H9 (cell line): ENCODE results near the gene EZH1. TPM values are rescaled to one million over a fixed set of nuclear protein-coding genes. Genes with fewer than 3 reads are reported as not detected.
A peak's percentile ranks its signal among the peaks of the same experiment; 100 is the strongest.

ENCODE experiments used
- DNase-seq: peaks from one replicate; pipeline ENCODE4 v3.0.0-alpha.2; 2017
- H2AFZ ChIP-seq: one replicate; pipeline ENCODE4 v1.6.1; 2013; ENCODE audit warnings: mild to moderate bottlenecking, low read length, control low read depth, moderate library complexity
- H2AK5ac ChIP-seq: 2 replicates; pipeline ENCODE4 v1.6.1; 2013; ENCODE audit warnings: low read length, control low read depth, mixed read lengths; ENCODE audit not compliant: insufficient read length
- H2BK120ac ChIP-seq: one replicate; pipeline ENCODE4 v1.6.1; 2013; ENCODE audit warnings: low read depth, mild to moderate bottlenecking, low read length, control low read depth, inconsistent platforms; ENCODE audit not compliant: poor library complexity, severe bottlenecking
- H2BK12ac ChIP-seq: 2 replicates; pipeline ENCODE4 v1.6.1; 2013; ENCODE audit warnings: low read length, control low read depth, mixed read lengths, low read depth; ENCODE audit not compliant: insufficient read length
- H2BK15ac ChIP-seq: 2 replicates; pipeline ENCODE4 v1.6.1; 2013; ENCODE audit warnings: low read depth, low read length, control low read depth
- H2BK20ac ChIP-seq: one replicate; pipeline ENCODE4 v1.6.1; 2013; ENCODE audit warnings: low read depth, mild to moderate bottlenecking, low read length, control low read depth, inconsistent platforms; ENCODE audit not compliant: poor library complexity, severe bottlenecking
- H2BK5ac ChIP-seq: 2 replicates; pipeline ENCODE4 v1.6.1; 2013; ENCODE audit warnings: low read length, control low read depth, mixed read lengths; ENCODE audit not compliant: insufficient read length
- H3K14ac ChIP-seq: 2 replicates; pipeline ENCODE4 v1.6.1; 2013; ENCODE audit warnings: low read length, control low read depth; ENCODE audit not compliant: insufficient read depth
- H3K18ac ChIP-seq: 2 replicates; pipeline ENCODE4 v1.6.1; 2013; ENCODE audit warnings: low read depth, mild to moderate bottlenecking, mixed read lengths, low read length, control low read depth; ENCODE audit not compliant: insufficient read length
- H3K23ac ChIP-seq: 2 replicates; pipeline ENCODE4 v1.6.1; 2013; ENCODE audit warnings: low read length, control low read depth, mixed read lengths, low read depth; ENCODE audit not compliant: insufficient read length
- H3K23me2 ChIP-seq: 2 replicates; pipeline ENCODE4 v1.6.1; 2013; ENCODE audit warnings: low read depth, mild to moderate bottlenecking, mixed read lengths, low read length, control low read depth; ENCODE audit not compliant: insufficient read length, poor library complexity, severe bottlenecking
- H3K27ac ChIP-seq: 2 replicates; pipeline ENCODE4 v1.5.1; 2013; ENCODE audit warnings: low read length, control low read depth, mixed read lengths, low read depth; ENCODE audit not compliant: insufficient read length
- H3K27me3 ChIP-seq: 2 replicates; pipeline ENCODE4 v1.6.1; 2013; ENCODE audit warnings: low read length, control low read depth, inconsistent platforms; ENCODE audit not compliant: insufficient read depth
- H3K4ac ChIP-seq: 2 replicates; pipeline ENCODE4 v1.6.1; 2013; ENCODE audit warnings: low read depth, mild to moderate bottlenecking, control low read depth, inconsistent platforms, low read length, moderate library complexity
- H3K4me1 ChIP-seq: 2 replicates; pipeline ENCODE4 v1.6.1; 2013; ENCODE audit warnings: low read length, control low read depth, inconsistent platforms; ENCODE audit not compliant: insufficient read depth
- H3K4me2 ChIP-seq: 2 replicates; pipeline ENCODE4 v1.6.1; 2013; ENCODE audit warnings: low read length, control low read depth, mixed read lengths; ENCODE audit not compliant: insufficient read length, insufficient read depth
- H3K56ac ChIP-seq: 2 replicates; pipeline ENCODE4 v1.6.1; 2013; ENCODE audit warnings: low read depth, mild to moderate bottlenecking, mixed read lengths, low read length, control low read depth; ENCODE audit not compliant: insufficient read length
- H3K79me1 ChIP-seq: 2 replicates; pipeline ENCODE4 v1.6.1; 2013; ENCODE audit warnings: low read depth, mild to moderate bottlenecking, moderate library complexity, low read length, control low read depth, inconsistent platforms; ENCODE audit not compliant: insufficient read depth, poor library complexity, severe bottlenecking
- H3K79me2 ChIP-seq: 2 replicates; pipeline ENCODE4 v1.6.1; 2013; ENCODE audit warnings: low read length, control low read depth, inconsistent platforms; ENCODE audit not compliant: insufficient read depth
- H3K9ac ChIP-seq: 2 replicates; pipeline ENCODE4 v1.6.1; 2013; ENCODE audit warnings: low read length, control low read depth, mixed read lengths; ENCODE audit not compliant: insufficient read length; ENCODE audit errors: extremely low read depth
- H3K9me3 ChIP-seq: one replicate; pipeline ENCODE4 v1.6.1; 2013; ENCODE audit warnings: low read depth, low read length, inconsistent platforms; ENCODE audit not compliant: control insufficient read depth
- H3T11ph ChIP-seq: one replicate; pipeline ENCODE4 v1.6.1; 2013; ENCODE audit warnings: mild to moderate bottlenecking, low read length, control low read depth, inconsistent platforms
- H4K20me1 ChIP-seq: one replicate; pipeline ENCODE4 v1.6.1; 2013; ENCODE audit not compliant: control insufficient read depth, insufficient read length, insufficient read depth
- H4K5ac ChIP-seq: 2 replicates; pipeline ENCODE4 v1.6.1; 2013; ENCODE audit warnings: low read depth, mild to moderate bottlenecking, mixed read lengths, low read length, control low read depth; ENCODE audit not compliant: insufficient read length
- H4K8ac ChIP-seq: replicated peaks from 2 replicates; pipeline ENCODE4 v1.6.1; 2013; ENCODE audit warnings: low read length, control low read depth, mixed read lengths, low read depth; ENCODE audit not compliant: insufficient read length
- H4K91ac ChIP-seq: 2 replicates; pipeline ENCODE4 v1.6.1; 2013; ENCODE audit warnings: low read depth, mild to moderate bottlenecking, moderate library complexity, mixed read lengths, low read length, control low read depth; ENCODE audit not compliant: insufficient read length
- H3K27ac Mint-ChIP-seq, 3 experiments: 2 replicates in 2 of 3; 3 replicates in 1 of 3; pipeline ENCODE4 v1.8.0; 2020 to 2021; ENCODE audit warnings: mixed read lengths in 3 of 3, mild to moderate bottlenecking in 1 of 3, moderate library complexity in 1 of 3
- H3K27me3 Mint-ChIP-seq: 2 replicates; pipeline ENCODE4 v1.8.0; 2021; ENCODE audit warnings: low read depth, mild to moderate bottlenecking, moderate library complexity, mixed read lengths
- H3K36me3 Mint-ChIP-seq, 3 experiments: 2 replicates in 2 of 3; 3 replicates in 1 of 3; pipeline ENCODE4 v1.8.0; 2020 to 2021; ENCODE audit warnings: low read depth in 3 of 3, mixed read lengths in 3 of 3; ENCODE audit not compliant: insufficient read depth in 1 of 3
- H3K4me1 Mint-ChIP-seq, 2 experiments: 2 replicates each; pipeline ENCODE4 v1.8.0; 2020; ENCODE audit warnings: mixed read lengths in 2 of 2
- H3K4me3 Mint-ChIP-seq, 2 experiments: 2 replicates in 1 of 2; 3 replicates in 1 of 2; pipeline ENCODE4 v1.8.0; 2020 to 2021; ENCODE audit warnings: mild to moderate bottlenecking in 2 of 2, mixed read lengths in 2 of 2, moderate library complexity in 1 of 2
- H3K9me3 Mint-ChIP-seq, 2 experiments: 2 replicates in 1 of 2; 3 replicates in 1 of 2; pipeline ENCODE4 v1.8.0; 2020; ENCODE audit warnings: mild to moderate bottlenecking in 2 of 2, mixed read lengths in 2 of 2, moderate library complexity in 1 of 2
- WGBS: extraction: QIAGEN DNeasy Blood & Tissue Kit; methylation state at CpG from one replicate; pipeline ENCODE4 v1.1.7; 2013; ENCODE audit warnings: missing lambda C conversion rate, low lambda C conversion rate, mixed read lengths; ENCODE audit not compliant: insufficient read length; ENCODE audit errors: extremely low coverage; 5-methylcytosine and 5-hydroxymethylcytosine counted together
- long read RNA-seq: library from polyadenylated mRNA; unstranded; transcript quantifications from one replicate; pipeline ENCODE4 v2.0.0, GENCODE V29; 2020
- total RNA-seq: library from RNA; stranded (reverse); gene quantifications from 2 replicates; pipeline ENCODE4 v1.2.1, GENCODE V29; 2021
- TF ChIP-seq, protein P1 (sequence below): fragments of 200-600 bp; sonication (generic); conservative IDR thresholded peaks from 3 replicates; pipeline ENCODE4 v1.8.0; 2021; ENCODE audit warnings: antibody characterized with exemption, mild to moderate bottlenecking

The EZH1 gene
- total RNA-seq, result 17.9 and 18.6 TPM in 2 replicates
- long read RNA-seq, full-length matches to known transcripts, result 3 of 24 reads
- long read RNA-seq, partial matches to known transcripts, result 10 of 24 reads
- long read RNA-seq, other reads (novel, unspliced or antisense), result 11 of 24 reads

DNA sequence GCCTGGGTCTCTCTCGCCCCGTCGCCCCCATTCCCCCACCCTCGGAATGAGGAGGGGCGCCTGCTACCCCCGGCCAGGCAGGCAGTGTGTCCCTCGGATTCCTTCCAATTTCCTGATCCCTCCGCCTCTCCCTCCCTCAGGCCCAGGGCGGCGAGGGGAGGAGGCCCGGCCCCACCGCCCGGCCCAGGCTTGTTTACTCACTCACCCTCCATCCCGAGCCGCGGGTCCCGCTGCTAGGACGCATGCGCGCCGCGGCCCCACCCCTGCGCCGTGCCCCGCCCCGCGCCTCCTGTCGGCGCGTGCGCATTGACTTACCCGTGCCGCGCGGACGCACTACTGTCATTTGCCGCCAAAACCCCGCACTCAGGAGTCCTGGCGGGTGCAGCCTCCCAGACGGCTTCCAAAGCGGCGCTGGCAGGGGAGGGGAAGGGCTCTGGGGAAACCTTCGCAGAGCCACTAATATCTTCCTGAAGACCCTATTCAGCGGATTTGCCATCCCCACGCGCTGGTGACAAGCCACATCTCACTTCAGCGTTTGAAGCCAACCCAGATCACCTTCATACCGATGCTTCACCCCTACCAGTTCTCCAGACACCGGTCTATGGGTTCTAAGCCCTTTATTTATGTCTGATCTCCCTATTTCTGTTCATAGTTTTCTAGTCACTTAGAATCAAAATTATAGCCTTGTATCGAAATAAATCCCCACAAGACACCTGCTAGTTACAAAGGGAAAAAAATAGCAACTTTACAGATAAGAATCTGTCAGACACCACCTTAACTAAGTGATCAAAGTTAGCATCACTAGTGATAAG is at the start of gene EZH1:
Gene EZH1 (minus strand): TSS at position 235 of the 812 bp plus-strand sequence. CDS start 16,099 bp downstream, outside the sequence.
- no peak within 1 kb of the TSS for H2AK5ac ChIP-seq
- H4K20me1 ChIP-seq, result no peaks in the 10 kb centered on the region
- Mint-ChIP-seq H3K4me3 (peak within 1 kb of the TSS; percentile 88 to 91), H3K36me3 (no peaks in the 10 kb centered on the region; a peak in 1 of 7 replicates), H3K9me3 (peaks cover 4 to 8% of the 10 kb centered on the region in 2 experiments; a peak in 4 of 5 replicates), H3K27ac (peak within 1 kb of the TSS; percentile 82 to 99 (median 97)), H3K4me1 (peaks cover 37% of the 10 kb centered on the region in 2 experiments), H3K27me3 (peaks cover 29% of the 10 kb centered on the region)
- no peak within 1 kb of the TSS for H4K5ac ChIP-seq
- H2AFZ ChIP-seq, result no peak within 1 kb of the TSS
- no peak within 1 kb of the TSS for H3K23ac ChIP-seq
- no peak within 1 kb of the TSS for H4K8ac ChIP-seq
- H2BK15ac ChIP-seq, result no peak within 1 kb of the TSS
- no peaks in the 10 kb centered on the region for H3K79me1 ChIP-seq
- H3K79me2 ChIP-seq, result no peaks in the 10 kb centered on the region
- no peak within 1 kb of the TSS for H2BK120ac ChIP-seq
- DNase-seq, result peak; percentile 98
- WGBS, result no CpG with 5 or more reads among the region's 50 CpGs
- peaks cover 2% of the 10 kb centered on the region; the same call in 1 of the 2 replicates for H3K4me1 ChIP-seq
- H3K23me2 ChIP-seq, result peaks cover 6% of the 10 kb centered on the region
- peak within 1 kb of the TSS; percentile 69 for H3K18ac ChIP-seq
- no peak within 1 kb of the TSS for H4K91ac ChIP-seq
- H2BK5ac ChIP-seq, result no peak within 1 kb of the TSS
- peaks cover 2% of the 10 kb centered on the region; the same call in 1 of the 2 replicates for H3K27me3 ChIP-seq
- no peak within 1 kb of the TSS for H3T11ph ChIP-seq
- H3K56ac ChIP-seq, result no peak within 1 kb of the TSS
- no peak within 1 kb of the TSS for H2BK12ac ChIP-seq
- H3K4ac ChIP-seq, result no peak within 1 kb of the TSS
- TF ChIP-seq, protein P1, sequence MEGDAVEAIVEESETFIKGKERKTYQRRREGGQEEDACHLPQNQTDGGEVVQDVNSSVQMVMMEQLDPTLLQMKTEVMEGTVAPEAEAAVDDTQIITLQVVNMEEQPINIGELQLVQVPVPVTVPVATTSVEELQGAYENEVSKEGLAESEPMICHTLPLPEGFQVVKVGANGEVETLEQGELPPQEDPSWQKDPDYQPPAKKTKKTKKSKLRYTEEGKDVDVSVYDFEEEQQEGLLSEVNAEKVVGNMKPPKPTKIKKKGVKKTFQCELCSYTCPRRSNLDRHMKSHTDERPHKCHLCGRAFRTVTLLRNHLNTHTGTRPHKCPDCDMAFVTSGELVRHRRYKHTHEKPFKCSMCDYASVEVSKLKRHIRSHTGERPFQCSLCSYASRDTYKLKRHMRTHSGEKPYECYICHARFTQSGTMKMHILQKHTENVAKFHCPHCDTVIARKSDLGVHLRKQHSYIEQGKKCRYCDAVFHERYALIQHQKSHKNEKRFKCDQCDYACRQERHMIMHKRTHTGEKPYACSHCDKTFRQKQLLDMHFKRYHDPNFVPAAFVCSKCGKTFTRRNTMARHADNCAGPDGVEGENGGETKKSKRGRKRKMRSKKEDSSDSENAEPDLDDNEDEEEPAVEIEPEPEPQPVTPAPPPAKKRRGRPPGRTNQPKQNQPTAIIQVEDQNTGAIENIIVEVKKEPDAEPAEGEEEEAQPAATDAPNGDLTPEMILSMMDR, result no peak
- H3K4me2 ChIP-seq, result peak within 1 kb of the TSS; percentile 81
- H3K9ac ChIP-seq, result peak within 1 kb of the TSS; percentile 72
- H3K9me3 ChIP-seq, result no peaks in the 10 kb centered on the region
- H3K27ac ChIP-seq, result peak within 1 kb of the TSS; percentile 14
- peak within 1 kb of the TSS; percentile 81 for H3K14ac ChIP-seq
- no peak within 1 kb of the TSS for H2BK20ac ChIP-seq
